Esophagus muscularis mucosa (tissue), 4 donors: ENCODE measurements around the gene CEP112. TPM values are rescaled to one million over a fixed set of nuclear protein-coding genes. Genes with fewer than 3 reads are reported as not detected.

Experiments
- DNase-seq: peaks from one replicate; pipeline ENCODE4 v3.0.0-alpha.2; 2017; ENCODE audit errors: extremely low spot score
- H3K27ac ChIP-seq, 4 donors: fragments of 200-600 bp; sonication (generic); replicated peaks in 1 of 4; 1 replicate in 3 of 4; 2 replicates in 1 of 4; pipeline ENCODE4 v1.5.1; 2016 to 2019; ENCODE audit warnings: mild to moderate bottlenecking in 1 of 4
- H3K27me3 ChIP-seq, 4 donors: fragments of 200-600 bp; sonication (generic); one replicate each; pipeline versions ENCODE4 v1.5.1 to v1.6.0; 2016 to 2019
- H3K36me3 ChIP-seq, 4 donors: fragments of 200-600 bp; sonication (generic); one replicate each; pipeline ENCODE4 v1.5.1; 2016 to 2019
- H3K4me1 ChIP-seq, 4 donors: fragments of 200-600 bp; sonication (generic); one replicate each; pipeline ENCODE4 v1.5.1; 2016 to 2019
- H3K4me3 ChIP-seq, 4 donors: fragments of 200-600 bp; sonication (generic); 1 replicate in 2 of 4; 2 replicates in 2 of 4; pipeline ENCODE4 v1.5.1; 2016 to 2019; ENCODE audit warnings: mild to moderate bottlenecking in 4 of 4, moderate library complexity in 1 of 4
- H3K9me3 ChIP-seq, 4 donors: fragments of 200-600 bp; sonication (generic); 1 replicate in 3 of 4; 2 replicates in 1 of 4; pipeline ENCODE4 v1.5.1; 2016 to 2019
- CTCF ChIP-seq, 3 experiments: fragments of 200-600 bp in 2 of 3; fragments of 450-650 bp in 1 of 3; sonication (generic) in 2 of 3; IDR thresholded peaks; one replicate each; pipeline ENCODE4 v1.5.1; 2017 to 2019; ENCODE audit warnings: antibody characterized with exemption in 3 of 3, mild to moderate bottlenecking in 2 of 3, moderate library complexity in 1 of 3
- EP300 ChIP-seq: sonication (generic); formaldehyde crosslinking; IDR thresholded peaks from one replicate; pipeline ENCODE4 v1.6.1; 2017; ENCODE audit warnings: antibody characterized with exemption
- POLR2A ChIP-seq: fragments of 450-650 bp; IDR thresholded peaks from one replicate; pipeline ENCODE4 v1.6.1; 2017; ENCODE audit warnings: antibody characterized with exemption, moderate library complexity, mild to moderate bottlenecking, low read depth
- POLR2AphosphoS5 ChIP-seq, 2 donors: sonication (generic); formaldehyde crosslinking; IDR thresholded peaks; one replicate each; pipeline ENCODE4 v1.6.1; 2017; ENCODE audit warnings: antibody characterized with exemption in 2 of 2
- WGBS: methylation state at CpG from one replicate; pipeline ENCODE4 v1.1.5; 2018; 5-methylcytosine and 5-hydroxymethylcytosine counted together
- intact Hi-C: fragments of 100-400 bp; cut with DNase I; formaldehyde crosslinking; loops from one replicate; pipeline ENCODE4 v1.15.1; 2023
- total RNA-seq, 4 donors: library from RNA; depleted of rRNA; stranded (reverse); fragments of >200 nt; gene quantifications; one replicate each; pipeline versions ENCODE4 v1.1.0 to v1.2.1, GENCODE V29; 2016

The CEP112 gene
- total RNA-seq, 4 donors from 2014 or later = 17.0 to 24.7 (median 23.2) TPM

GRCh38 chr17:65867014-65867413 is 324.9 kb downstream of the CEP112 start:
- intact Hi-C loops = no loop called here
- TF ChIP-seq CTCF (IDR thresholded peaks at IDR 0.05) = no peak
- no peak for TF ChIP-seq EP300
- Histone ChIP-seq H3K27me3 (no peaks in the 10 kb centered on the region), H3K36me3 (peaks cover 0 to 4% (median 0%) of the 10 kb centered on the region in 4 donors), H3K27ac (no peak overlapping the region), H3K4me1 (no peaks in the 10 kb centered on the region), H3K9me3 (no peaks in the 10 kb centered on the region), H3K4me3 (no peak overlapping the region)
- 95% methylated on average over 2 of the region's 6 CpGs for WGBS
- DNase-seq = no peak

GRCh38 chr17:65865715-65866425 is 326.1 kb downstream of the CEP112 start:
- Histone ChIP-seq H3K36me3 (peaks cover 0 to 4% (median 0%) of the 10 kb centered on the region in 4 donors), H3K27me3 (no peaks in the 10 kb centered on the region), H3K4me1 (no peaks in the 10 kb centered on the region), H3K27ac (no peak overlapping the region), H3K4me3 (no peak overlapping the region), H3K9me3 (no peaks in the 10 kb centered on the region)
- TF ChIP-seq EP300 (no peak), POLR2A (no peak), CTCF (IDR thresholded peaks at IDR 0.05) (no peak), POLR2AphosphoS5 (IDR thresholded peaks at IDR 0.05) (no peak)
- no peak for DNase-seq
- WGBS = 88% methylated on average over 3 of the region's 24 CpGs
- intact Hi-C loops = no loop called here

- Histone ChIP-seq H3K36me3 (peaks cover 0 to 4% (median 0%) of the 10 kb centered on the region in 4 donors), H3K9me3 (no peaks in the 10 kb centered on the region), H3K4me1 (no peaks in the 10 kb centered on the region), H3K4me3 (no peak overlapping the region), H3K27ac (no peak overlapping the region), H3K27me3 (no peaks in the 10 kb centered on the region)
- intact Hi-C loops = no loop called here
- DNase-seq = no peak
- TF ChIP-seq CTCF (IDR thresholded peaks at IDR 0.05) (no peak), POLR2A (no peak), POLR2AphosphoS5 (IDR thresholded peaks at IDR 0.05) (no peak), EP300 (no peak)
- WGBS = 97% methylated on average over 8 of the region's 8 CpGs
Measured at GRCh38 chr17:65864394-65864793, 327.5 kb downstream of the CEP112 start.

- Histone ChIP-seq H3K4me3 (no peak overlapping the region), H3K4me1 (no peaks in the 10 kb centered on the region), H3K36me3 (no peaks in the 10 kb centered on the region), H3K27me3 (no peaks in the 10 kb centered on the region), H3K27ac (no peak overlapping the region), H3K9me3 (no peaks in the 10 kb centered on the region)
- intact Hi-C loops = no loop called here
- TF ChIP-seq POLR2AphosphoS5 (IDR thresholded peaks at IDR 0.05) (no peak), CTCF (IDR thresholded peaks at IDR 0.05) (no peak), EP300 (no peak), POLR2A (no peak)
- DNase-seq = no peak
- 98% methylated on average over 2 of the region's 2 CpGs for WGBS
Measured at GRCh38 chr17:65857718-65858117, 334.2 kb downstream of the CEP112 start.

- no peaks in the 10 kb centered on the region for H3K4me1 ChIP-seq
- H3K4me3 ChIP-seq = no peak overlapping the region
- DNase-seq = no peak
- intact Hi-C loops = no loop called here
- 92% methylated on average over 2 of the region's 2 CpGs for WGBS
- H3K27me3 ChIP-seq = no peaks in the 10 kb centered on the region
- H3K36me3 ChIP-seq = no peaks in the 10 kb centered on the region
- H3K27ac ChIP-seq = no peak overlapping the region
- TF ChIP-seq EP300 (no peak), CTCF (IDR thresholded peaks at IDR 0.05) (no peak), POLR2AphosphoS5 (IDR thresholded peaks at IDR 0.05) (no peak), POLR2A (no peak)
- H3K9me3 ChIP-seq = no peaks in the 10 kb centered on the region
Measured at GRCh38 chr17:65856865-65857264, 335.1 kb downstream of the CEP112 start.
